NCI-H1930 (cell line): ENCODE measurements around the gene SPATA33.
"Not testable (repeated sequence)": the region's sequence is repeated elsewhere in the genome, so short reads cannot be mapped to it uniquely, and the experiment has no call there.

ENCODE experiments used
- DNase-seq, 2 experiments: peaks; one replicate each; lab custom pipeline; 2025; lab: John Stamatoyannopoulos, UW

SPATA33 gene

GRCh38 chr16:89693931-89694783 lies 36.5 kb downstream of the SPATA33 start:
- DNase-seq, result no peak

DNA sequence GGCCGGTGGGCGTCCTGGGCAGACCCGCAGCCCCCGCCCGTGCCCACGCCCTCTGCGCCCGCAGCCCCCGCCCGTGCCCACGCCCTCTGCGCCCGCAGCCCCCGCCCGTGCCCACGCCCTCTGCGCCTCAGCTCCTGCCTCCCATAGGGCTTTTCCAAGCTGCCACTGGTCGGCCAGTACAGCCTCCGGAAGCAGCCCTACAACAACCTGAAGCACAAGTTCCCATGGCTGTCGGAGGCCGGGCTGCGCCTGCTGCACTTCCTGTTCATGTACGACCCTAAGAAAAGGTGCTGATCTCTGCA lies 37.1 kb downstream of the SPATA33 start:
- not testable (repeated sequence) for DNase-seq

DNA sequence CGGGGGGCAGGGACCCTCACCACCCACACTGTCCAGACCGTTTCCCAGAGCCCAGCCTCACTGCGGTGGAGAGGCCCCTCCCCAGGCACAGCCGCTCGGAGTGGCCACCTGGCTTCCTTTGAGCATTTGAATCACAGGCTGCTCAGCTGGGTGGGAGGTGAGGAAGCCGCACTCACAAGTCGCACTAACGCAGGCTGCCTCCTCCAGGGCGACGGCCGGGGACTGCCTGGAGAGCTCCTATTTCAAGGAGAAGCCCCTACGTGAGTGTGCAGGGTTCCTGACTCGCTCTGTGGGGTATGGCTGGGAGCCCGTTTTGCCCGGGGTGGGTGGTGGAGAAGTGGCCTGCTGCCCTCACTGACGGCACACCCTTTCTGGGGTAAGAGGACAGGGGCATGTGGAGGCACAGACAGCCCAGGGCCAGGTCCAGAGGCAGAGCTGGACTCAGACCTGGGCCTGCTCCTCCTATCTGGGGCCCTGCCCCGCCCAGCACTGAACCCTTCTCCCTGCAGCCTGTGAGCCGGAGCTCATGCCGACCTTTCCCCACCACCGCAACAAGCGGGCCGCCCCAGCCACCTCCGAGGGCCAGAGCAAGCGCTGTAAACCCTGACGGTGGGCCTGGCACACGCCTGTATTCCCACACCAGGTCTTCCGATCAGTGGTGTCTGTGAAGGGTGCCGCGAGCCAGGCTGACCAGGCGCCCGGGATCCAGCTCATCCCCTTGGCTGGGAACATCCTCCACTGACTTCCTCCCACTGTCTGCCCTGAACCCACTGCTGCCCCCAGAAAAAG lies 37.6 kb downstream of the SPATA33 start:
- DNase-seq, result no peak

GRCh38 chr16:89695875-89696669 lies 38.4 kb downstream of the SPATA33 start:
- DNase-seq, result no peak

- DNase-seq, result no peak
Observed at GRCh38 chr16:89696670-89697128, 39.1 kb downstream of the SPATA33 start.

DNA sequence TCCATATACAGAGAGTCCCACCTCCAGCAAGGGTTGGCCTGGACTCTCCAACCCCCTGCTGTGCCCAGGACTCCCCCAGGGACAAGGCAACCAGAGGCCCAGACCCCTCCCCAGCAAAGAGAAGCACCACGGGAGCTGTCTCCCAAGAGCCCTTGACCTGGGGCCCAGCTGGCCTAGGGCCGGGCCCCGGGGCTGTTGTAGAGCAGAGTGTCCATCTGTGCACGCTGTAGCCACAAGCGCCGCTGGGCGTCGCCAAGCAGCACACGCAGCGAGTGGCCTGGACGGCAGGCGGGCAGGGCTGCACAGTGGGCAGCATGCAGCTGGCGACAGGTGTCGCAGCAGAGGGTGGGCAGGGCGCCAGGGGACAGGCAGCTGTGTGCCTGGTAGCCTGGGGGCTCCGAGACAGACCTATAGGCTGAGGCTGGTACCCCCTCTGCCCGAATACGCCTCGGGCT lies 39.6 kb downstream of the SPATA33 start:
- no peak for DNase-seq

DNA sequence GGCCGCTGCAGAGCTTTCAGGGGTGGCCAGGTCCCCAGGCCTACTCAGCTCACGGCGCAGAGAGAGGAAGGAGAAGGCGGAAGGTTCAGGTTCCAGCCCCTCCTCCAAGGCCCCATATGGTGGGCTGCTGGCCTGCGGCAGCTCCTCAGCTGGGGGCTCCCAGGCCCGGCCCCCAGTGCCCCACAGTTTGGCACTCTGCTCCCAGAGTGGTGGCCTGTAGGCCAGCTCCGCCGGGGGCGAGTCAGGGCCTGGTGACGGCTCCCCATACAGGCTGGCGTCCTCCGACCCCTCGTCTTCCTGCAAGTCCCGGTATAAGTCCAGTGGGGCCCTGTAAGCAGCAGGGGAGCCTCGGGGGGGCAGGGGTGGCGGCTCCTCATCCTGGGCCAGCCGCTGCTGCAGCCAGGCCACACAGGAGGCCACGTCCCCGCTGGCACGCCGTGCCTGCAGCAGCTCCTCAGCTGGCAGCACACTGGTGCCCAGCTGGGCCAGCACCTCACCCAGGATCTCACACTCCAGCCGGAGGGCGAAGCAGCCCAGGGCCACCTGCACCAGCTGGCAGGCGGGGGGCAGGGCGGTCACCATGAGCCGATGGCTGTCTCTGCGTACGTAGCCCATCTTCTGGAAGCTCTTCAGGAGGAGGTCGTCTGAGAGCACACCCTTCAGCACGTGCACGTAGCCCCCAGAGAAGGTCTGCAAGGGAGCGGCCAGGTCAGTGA lies 40.1 kb downstream of the SPATA33 start:
- DNase-seq, result no peak

DNA sequence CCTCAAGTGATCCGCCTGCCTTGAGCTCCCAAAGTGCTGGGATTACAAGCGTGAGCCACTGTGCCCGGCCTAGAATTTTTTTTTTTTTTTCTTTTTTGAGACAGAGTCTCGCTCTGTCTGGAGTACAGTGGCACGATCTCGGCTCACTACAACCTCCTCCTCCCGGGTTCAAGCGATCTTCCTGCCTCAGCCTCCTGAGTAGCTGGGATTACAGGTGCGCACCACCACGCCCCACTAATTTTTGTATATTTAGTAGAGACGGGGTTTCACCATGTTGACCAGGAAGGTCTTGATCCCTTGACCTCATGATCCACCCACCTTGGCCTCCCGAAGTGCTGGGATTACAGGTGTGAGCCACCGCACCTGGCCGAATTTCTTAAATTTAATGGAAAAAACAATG lies 41.1 kb downstream of the SPATA33 start:
- DNase-seq, result not testable (repeated sequence)

DNA sequence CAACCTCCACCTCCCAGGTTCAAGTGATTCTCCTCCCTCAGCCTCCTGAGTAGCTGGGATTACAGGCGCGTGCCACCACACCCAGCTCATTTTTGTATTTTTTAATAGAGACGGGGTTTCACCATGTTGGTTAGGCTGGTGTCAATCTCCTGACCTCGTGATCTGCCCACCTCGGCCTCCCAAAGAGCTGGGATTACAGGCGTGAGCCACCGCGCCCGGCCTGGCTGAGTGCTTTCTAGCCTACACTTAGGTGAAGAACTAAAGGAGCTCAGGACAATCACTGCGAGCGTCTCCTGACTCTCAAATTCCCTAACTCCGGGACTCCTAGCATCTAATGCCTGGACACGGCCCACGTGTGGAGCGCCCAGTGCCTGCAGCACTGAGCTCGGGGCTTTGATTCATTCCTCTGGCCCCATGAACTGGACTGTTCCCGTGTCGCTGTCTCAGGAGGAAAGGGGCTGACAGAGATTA lies 42.0 kb downstream of the SPATA33 start:
- DNase-seq, result not testable (repeated sequence)

DNA sequence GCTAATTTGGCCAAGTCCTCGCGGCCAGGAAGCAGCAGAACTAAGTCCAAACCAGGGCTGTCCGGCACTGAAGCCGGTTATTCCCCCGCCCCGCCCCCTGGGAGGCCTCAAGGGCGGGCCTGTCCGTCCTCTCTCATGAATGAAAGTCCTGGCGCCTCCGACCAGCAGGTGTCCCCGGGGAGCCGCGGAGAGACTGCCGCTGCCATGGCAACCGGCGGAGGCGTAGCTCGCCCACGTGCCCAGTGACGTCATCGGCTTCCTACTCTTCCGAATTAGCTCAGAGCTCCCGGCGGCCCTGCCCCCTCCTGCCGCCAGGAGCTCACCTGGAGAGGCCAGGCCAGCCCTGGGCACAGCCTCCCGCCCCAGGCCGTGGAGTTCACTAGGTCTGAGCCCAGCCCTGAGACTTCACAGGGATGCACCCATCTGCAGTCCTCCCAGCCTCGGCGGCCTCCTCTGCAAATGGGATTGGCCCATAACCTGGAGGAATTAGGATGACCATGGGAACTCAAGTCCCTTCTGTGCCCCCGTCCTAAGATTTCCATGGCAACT lies 42.5 kb downstream of the SPATA33 start:
- DNase-seq, result peak; percentile 88 to 90

- DNase-seq, result peak; percentile 30 to 51
Observed at GRCh38 chr16:89700649-89701424, 43.2 kb downstream of the SPATA33 start.

DNA sequence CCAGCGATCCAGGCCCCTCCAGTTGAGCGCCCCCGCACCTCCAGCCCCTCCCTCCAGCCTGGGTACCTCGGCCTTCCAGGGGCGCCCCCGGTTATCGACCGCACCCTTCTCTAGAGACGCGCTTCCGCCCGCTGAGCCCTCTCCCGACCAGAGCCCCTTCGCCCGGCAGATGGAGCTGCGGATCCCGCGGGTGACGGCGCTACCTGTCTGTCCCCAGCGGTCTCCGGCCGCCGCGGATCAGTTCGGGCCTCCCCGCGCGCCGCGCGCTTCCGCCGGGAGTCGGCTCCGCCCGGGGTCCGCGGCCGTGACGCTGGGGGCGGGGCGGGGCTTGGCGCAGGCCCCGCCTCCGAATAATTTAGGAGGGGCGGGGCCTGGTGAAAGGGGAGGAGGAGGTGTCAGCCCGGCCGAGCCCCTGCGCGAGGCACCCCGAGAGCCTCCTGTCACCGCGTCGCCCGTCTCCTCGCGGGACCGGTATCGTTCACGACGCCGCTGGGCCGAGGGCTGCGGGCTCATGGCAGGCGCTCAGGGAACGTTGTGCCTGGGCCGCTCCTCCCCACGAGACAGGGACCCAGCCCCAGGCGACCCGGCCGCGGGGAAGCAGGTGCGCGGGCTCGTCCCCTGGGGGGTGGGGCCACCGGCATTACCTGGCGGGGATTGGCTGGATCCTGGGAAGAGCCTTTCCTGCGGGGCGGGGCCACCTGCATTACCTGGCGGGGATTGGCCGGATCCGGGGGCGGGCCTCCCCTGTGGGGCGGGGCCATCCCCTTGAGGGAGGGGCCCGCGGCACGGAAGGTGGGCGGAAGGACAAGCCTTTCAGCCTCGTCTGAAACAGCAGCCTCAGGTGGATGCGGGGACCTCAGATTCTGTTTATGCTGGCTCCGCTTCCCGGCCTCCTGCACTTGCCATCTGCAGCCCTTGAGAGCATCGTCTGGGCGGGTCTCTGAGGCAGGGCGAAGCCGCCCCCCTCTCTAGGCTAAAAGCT lies 44.1 kb downstream of the SPATA33 start, which contains the start of gene SPATA2L:
Gene SPATA2L, minus strand, starts transcription at position 281 of the 982 bp plus-strand sequence. CDS start 473 bp downstream, outside the sequence.
- peak; percentile 88 to 90 for DNase-seq

- DNase-seq, result no peak
Observed at GRCh38 chr16:89704281-89704680, 46.6 kb downstream of the SPATA33 start.

GRCh38 chr16:89705006-89705405 lies 47.4 kb downstream of the SPATA33 start:
- no peak for DNase-seq

- no peak for DNase-seq
Observed at GRCh38 chr16:89706518-89707260, 49.1 kb downstream of the SPATA33 start.

DNA sequence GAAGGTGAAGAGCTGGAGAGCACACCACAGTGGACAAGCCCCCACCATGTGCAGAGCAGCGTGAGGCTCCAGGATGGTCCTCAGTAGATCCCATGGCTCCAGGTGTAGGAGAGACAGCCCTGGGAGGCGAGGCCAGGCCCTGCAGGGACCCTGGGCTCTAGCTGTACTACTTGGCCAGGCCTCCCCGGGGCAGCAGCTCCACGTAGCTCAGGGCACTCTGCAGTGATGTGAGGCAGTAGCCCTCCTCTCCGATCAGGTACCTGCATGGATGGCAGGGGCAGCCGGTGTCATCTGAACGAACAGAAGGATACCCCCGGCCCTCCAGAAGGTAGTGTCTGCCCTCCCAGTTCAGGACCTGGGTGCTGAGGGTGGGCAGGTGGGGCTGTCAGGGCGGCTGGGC lies 50.1 kb downstream of the SPATA33 start:
- DNase-seq, result no peak

DNA sequence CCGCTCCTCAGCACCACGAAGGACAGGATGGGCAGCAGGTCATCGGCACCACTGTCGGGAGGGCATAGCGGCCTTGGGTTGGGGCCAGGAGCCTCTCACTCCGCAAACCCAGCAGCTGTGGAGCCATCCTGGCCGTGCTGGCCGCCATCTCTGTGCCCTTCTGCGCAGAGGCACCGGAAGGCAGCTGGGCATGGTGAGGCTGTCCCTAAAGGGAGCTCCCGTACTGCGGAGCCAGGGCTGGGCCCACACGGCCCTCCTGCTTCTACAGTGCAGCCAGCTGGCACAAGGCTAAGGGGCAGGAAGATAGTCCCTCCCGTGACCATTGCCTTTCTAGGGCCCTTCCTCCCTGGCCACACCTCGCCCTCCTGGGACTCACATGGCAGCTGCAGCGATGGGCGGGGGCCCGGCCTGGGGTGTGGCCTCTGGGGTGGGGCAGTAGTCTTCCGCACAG lies 50.9 kb downstream of the SPATA33 start:
- DNase-seq, result no peak

- no peak for DNase-seq
Observed at GRCh38 chr16:89709166-89709565, 51.5 kb downstream of the SPATA33 start.
